ENCODE data around the gene KCNIP1.

DNA sequence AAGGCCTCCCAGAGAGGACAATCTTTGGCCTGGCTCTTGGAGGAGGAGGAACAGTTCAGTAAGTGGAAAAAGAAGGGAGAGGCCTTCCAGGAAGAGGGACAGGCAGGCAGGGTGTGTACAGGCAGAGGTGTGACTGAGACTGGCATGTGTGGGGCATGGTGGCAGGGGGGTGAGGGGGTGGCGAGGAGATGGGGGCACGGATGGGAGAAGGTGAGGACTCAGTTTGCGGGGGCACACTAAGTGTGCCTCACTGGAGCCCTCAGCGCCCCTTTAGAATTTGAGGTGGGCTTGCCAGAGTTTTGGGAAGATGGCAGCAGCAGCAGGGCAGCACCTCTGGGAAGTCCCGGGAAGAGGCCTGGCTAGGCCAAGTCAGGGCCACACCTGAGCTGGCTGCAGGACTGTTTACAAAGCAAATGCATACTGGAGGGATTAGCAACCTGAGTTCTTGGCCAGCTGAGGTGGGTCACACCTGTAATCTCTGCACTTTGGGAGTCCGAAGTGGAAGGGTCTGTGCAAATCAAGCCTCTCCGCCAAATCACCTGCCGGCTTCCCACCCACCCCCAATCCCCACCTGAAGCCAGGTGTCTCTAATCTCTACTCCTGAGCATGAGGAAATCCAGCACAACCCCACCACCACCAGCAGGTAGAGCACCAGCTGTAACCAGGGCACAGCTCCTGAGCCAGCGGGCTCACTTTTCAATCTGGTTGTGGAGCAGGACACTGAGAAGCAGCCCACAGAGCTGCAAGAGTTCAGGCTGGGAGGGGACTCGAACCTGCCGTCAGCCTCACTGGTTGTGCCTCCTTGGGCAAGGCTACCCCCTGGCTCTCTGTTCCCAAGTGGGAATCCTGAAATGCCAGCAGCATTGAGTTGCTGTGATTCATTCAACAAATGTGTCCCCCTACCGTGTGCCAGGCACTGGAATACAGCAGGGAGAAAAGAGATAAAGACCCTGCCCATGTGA lies 269.5 kb downstream of the KCNIP1 start:
- TF ChIP-seq, protein P1, sequence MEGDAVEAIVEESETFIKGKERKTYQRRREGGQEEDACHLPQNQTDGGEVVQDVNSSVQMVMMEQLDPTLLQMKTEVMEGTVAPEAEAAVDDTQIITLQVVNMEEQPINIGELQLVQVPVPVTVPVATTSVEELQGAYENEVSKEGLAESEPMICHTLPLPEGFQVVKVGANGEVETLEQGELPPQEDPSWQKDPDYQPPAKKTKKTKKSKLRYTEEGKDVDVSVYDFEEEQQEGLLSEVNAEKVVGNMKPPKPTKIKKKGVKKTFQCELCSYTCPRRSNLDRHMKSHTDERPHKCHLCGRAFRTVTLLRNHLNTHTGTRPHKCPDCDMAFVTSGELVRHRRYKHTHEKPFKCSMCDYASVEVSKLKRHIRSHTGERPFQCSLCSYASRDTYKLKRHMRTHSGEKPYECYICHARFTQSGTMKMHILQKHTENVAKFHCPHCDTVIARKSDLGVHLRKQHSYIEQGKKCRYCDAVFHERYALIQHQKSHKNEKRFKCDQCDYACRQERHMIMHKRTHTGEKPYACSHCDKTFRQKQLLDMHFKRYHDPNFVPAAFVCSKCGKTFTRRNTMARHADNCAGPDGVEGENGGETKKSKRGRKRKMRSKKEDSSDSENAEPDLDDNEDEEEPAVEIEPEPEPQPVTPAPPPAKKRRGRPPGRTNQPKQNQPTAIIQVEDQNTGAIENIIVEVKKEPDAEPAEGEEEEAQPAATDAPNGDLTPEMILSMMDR (IDR thresholded peaks at IDR 0.05; ENCODE audit: low read length), result no peak
- TF ChIP-seq EZH2 (IDR thresholded peaks at IDR 0.05; ENCODE audit: borderline replicate concordance, low read length), result no peak
